Kidney (tissue), 14 donors: ENCODE measurements around the gene HIKESHI. TPM values are rescaled to one million over a fixed set of nuclear protein-coding genes. Genes with fewer than 3 reads are reported as not detected.
A peak's percentile ranks its signal among the peaks of the same experiment; 100 is the strongest.

Experiments used
- DNase-seq, 5 donors: peaks; one replicate each; pipeline ENCODE4 v3.0.0-alpha.2; 2013 to 2020
- FAIRE-seq: peaks from 2 replicates; lab custom pipeline; 2012; peaks lifted over from hg19 to GRCh38; lab: Jason Lieb, UNC
- H3K27ac ChIP-seq, 2 donors: one replicate each; pipeline ENCODE4 v1.7.0; 2013; ENCODE audit warnings: low read depth in 2 of 2, low read length in 2 of 2, inconsistent platforms in 1 of 2
- H3K27me3 ChIP-seq: one replicate; pipeline ENCODE4 v1.7.1; 2013; ENCODE audit warnings: low read length, inconsistent platforms; ENCODE audit not compliant: control insufficient read depth, insufficient read depth
- H3K36me3 ChIP-seq, 3 donors: one replicate each; pipeline versions ENCODE4 v1.7.0 to v1.7.1; 2013; ENCODE audit warnings: low read length in 3 of 3, control low read depth in 1 of 3, inconsistent platforms in 1 of 3; ENCODE audit not compliant: insufficient read depth in 3 of 3, control insufficient read depth in 2 of 3
- H3K4me1 ChIP-seq, 3 donors: one replicate each; pipeline versions ENCODE4 v1.7.0 to v1.7.1; 2013; ENCODE audit warnings: low read length in 3 of 3, inconsistent platforms in 1 of 3, low read depth in 1 of 3; ENCODE audit not compliant: control insufficient read depth in 2 of 3, insufficient read depth in 2 of 3
- H3K4me3 ChIP-seq, 3 donors: one replicate each; pipeline versions ENCODE4 v1.7.0 to v1.8.1; 2013; ENCODE audit warnings: low read length in 3 of 3, control low read depth in 1 of 3, inconsistent platforms in 1 of 3
- H3K9ac ChIP-seq, 3 donors: one replicate each; pipeline versions ENCODE4 v1.7.0 to v1.7.1; 2013; ENCODE audit warnings: low read length in 3 of 3, control low read depth in 1 of 3, inconsistent platforms in 1 of 3
- H3K9me3 ChIP-seq, 3 donors: one replicate each; pipeline versions ENCODE4 v1.7.0 to v1.7.1; 2013; ENCODE audit warnings: low read length in 3 of 3, control low read depth in 1 of 3, inconsistent platforms in 1 of 3; ENCODE audit not compliant: control insufficient read depth in 2 of 3, insufficient read depth in 1 of 3
- CTCF ChIP-seq: IDR thresholded peaks from 3 replicates; pipeline ENCODE4 v1.5.1; 2012; ENCODE audit warnings: mild to moderate bottlenecking, moderate library complexity, borderline replicate concordance; ENCODE audit not compliant: insufficient read depth; ENCODE audit errors: extremely low read depth
- intact Hi-C: fragments of 100-400 bp; cut with DNase I; formaldehyde crosslinking; loops from one replicate; pipeline ENCODE4 v1.11.1; 2022
- polyA plus RNA-seq: library from polyadenylated mRNA; stranded (reverse); fragments of 350-450 nt; fragmentation: Illumina TruSeq; extraction: RNeasy Lipid Tissue Mini Kit (QIAGEN cat#74804); gene quantifications from one replicate; pipeline ENCODE4 v1.2.3, GENCODE V29; 2014; ENCODE audit warnings: low read depth, low replicate concordance; ENCODE audit not compliant: insufficient read depth
- total RNA-seq: library from RNA; stranded (reverse); fragmentation: NEBNext Ultra II Directional; extraction: Animal tissue kit (Norgen Biotek cat#: 25700); gene quantifications from one replicate; pipeline ENCODE4 v1.2.1, GENCODE V29; 2021
- donor health status: control.
- donor health status: control.
- donor health status: control.
- donor health status: control.
- donor health status: control.
- donor health status: DM: yes; HTN: yes; CAD: no.
- donor health status: Normal renal cell carcinoma (clear cell type).

The HIKESHI gene
- total and polyA plus RNA-seq, 2 donors from 2014 or later = 26.9 to 47.0 TPM

GRCh38 chr11:86335131-86335767 lies 33.2 kb downstream of the HIKESHI start:
- DNase-seq (no peak), FAIRE-seq (no peak)
- TF ChIP-seq CTCF = no peak
- Histone ChIP-seq H3K9me3 (no peaks in the 10 kb centered on the region), H3K27ac (no peak overlapping the region), H3K36me3 (peaks cover 0 to 7% (median 4%) of the 10 kb centered on the region in 3 donors), H3K27me3 (no peaks in the 10 kb centered on the region), H3K4me3 (no peak overlapping the region), H3K4me1 (no peaks in the 10 kb centered on the region), H3K9ac (no peak overlapping the region)
- intact Hi-C loops = no loop called here

- H3K4me3 ChIP-seq = no peak overlapping the region
- TF ChIP-seq CTCF = no peak
- H3K9ac ChIP-seq = no peak overlapping the region
- DNase-seq = no peak
- H3K36me3 ChIP-seq = peaks cover 0 to 7% (median 4%) of the 10 kb centered on the region in 3 donors
- intact Hi-C loops = no loop called here
- FAIRE-seq = no peak
- H3K4me1 ChIP-seq = no peaks in the 10 kb centered on the region
- H3K27me3 ChIP-seq = no peaks in the 10 kb centered on the region
- no peak overlapping the region for H3K27ac ChIP-seq
- H3K9me3 ChIP-seq = no peaks in the 10 kb centered on the region
Measured at GRCh38 chr11:86337227-86337626, 35.2 kb downstream of the HIKESHI start.

- no peaks in the 10 kb centered on the region for H3K4me1 ChIP-seq
- no peak overlapping the region for H3K27ac ChIP-seq
- no peaks in the 10 kb centered on the region for H3K27me3 ChIP-seq
- DNase-seq (no peak), FAIRE-seq (peak; percentile 11)
- no peaks in the 10 kb centered on the region for H3K9me3 ChIP-seq
- peaks cover 0 to 2% (median under 1%) of the 10 kb centered on the region in 3 donors for H3K36me3 ChIP-seq
- H3K4me3 ChIP-seq = no peak overlapping the region
- no peak overlapping the region for H3K9ac ChIP-seq
- intact Hi-C loops = no loop called here
- TF ChIP-seq CTCF = no peak
Measured at GRCh38 chr11:86341382-86341781, 39.3 kb downstream of the HIKESHI start.
